ENCODE data around the gene TEF.

GRCh38 chr22:41352058-41352457 lies 29.7 kb upstream of the TEF start:
- TF ChIP-seq CTCF (IDR thresholded peaks at IDR 0.05) (no peak), ZFX (IDR thresholded peaks at IDR 0.05; ENCODE audit: borderline replicate concordance) (no peak)

All from 22Rv1 (cell line).